Ecto neural progenitor cell (in vitro differentiated cells): ENCODE measurements around the gene SLC4A7.
A peak's percentile ranks its signal among the peaks of the same experiment; 100 is the strongest.
"Not testable (repeated sequence)": the region's sequence is repeated elsewhere in the genome, so short reads cannot be mapped to it uniquely, and the experiment has no call there.

Experiments
- DNase-seq: peaks from one replicate; pipeline ENCODE4 v3.0.0-alpha.2; 2018; ENCODE audit warnings: low spot score

SLC4A7 gene

GRCh38 chr3:27487383-27487782 lies 3.2 kb upstream of the SLC4A7 start:
- no peak for DNase-seq

DNA sequence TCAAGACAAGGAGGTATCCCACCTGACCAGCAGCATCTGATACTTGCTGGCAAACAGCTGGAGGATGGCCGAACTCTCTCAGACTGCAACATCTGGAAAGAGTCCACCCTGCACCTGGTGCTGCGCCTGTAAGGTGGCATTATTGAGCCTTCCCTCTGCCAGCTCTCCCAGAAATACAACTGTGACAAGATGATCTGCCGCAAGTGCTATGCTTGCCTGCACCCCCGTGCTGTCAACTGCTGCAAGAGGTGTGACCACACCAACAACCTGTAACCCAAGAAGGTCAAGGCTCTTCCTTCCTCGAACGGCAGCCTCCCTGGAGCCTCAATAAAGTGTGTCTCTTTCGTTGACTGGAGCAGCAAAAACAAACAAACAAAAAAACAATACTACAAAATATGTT lies 2.2 kb upstream of the SLC4A7 start:
- DNase-seq = no peak

DNA sequence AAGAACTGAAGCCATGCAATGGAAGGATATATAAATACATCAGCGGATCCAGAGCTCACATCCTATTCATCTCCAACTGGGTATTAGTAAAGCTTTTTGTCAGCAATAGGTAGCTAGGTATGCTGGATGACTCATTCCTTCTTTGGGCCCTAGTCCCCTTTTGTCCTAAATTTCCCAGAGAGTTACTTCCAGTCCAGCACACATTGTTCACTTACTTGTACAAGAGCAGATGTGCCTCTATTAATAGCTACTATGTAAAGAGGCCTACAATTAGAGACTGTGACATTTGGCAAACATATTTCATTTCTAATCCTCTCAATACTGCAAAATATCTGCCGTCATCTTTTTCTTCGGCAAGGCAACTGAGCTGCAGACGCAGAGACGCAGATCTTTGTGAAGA lies 1.7 kb upstream of the SLC4A7 start:
- DNase-seq = no peak

DNA sequence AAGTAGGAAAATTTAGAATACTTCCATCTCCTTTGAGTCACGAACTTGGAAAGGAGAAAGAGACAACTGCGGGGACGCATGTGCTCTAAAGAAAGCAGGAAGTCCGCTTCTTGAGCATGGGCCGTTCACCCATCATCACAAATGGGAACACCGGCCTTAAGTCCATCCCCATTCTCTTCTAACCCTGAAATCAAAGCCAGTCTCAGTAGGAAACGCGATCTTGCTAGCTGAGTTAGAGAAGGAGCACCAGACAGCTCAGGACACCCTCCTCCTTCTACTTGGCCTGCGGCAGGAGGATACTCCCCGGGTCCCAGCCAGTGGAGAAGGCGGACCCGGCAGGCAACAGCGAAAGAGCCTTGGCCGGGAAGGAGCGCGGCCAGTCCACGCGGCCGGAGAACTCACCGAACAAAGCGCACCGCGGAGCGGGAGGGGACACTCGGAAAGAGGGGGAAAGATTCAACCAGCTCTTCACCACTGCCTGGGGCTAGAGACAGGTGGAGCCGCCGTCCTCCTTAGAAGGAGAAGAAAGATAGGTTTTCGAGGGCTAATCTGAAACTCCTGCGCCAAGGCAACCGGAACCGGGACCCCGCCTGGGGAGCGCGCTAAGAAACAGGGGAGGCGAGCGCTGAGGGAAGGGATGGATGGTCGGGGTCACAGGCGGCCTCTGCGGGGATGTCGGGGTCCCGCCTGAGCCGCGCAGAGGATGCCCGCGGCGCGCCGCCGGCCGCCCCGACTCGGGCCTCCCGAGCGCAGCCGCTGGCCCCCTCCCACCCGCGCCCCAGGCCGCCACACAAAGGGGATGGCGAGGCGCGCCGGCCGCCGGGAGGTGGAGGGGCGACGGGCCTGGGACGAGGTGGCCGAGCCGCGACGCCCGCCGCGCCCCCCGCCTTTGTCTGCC lies 818 bp downstream of the SLC4A7 start:
- DNase-seq = peak; percentile 74

DNA sequence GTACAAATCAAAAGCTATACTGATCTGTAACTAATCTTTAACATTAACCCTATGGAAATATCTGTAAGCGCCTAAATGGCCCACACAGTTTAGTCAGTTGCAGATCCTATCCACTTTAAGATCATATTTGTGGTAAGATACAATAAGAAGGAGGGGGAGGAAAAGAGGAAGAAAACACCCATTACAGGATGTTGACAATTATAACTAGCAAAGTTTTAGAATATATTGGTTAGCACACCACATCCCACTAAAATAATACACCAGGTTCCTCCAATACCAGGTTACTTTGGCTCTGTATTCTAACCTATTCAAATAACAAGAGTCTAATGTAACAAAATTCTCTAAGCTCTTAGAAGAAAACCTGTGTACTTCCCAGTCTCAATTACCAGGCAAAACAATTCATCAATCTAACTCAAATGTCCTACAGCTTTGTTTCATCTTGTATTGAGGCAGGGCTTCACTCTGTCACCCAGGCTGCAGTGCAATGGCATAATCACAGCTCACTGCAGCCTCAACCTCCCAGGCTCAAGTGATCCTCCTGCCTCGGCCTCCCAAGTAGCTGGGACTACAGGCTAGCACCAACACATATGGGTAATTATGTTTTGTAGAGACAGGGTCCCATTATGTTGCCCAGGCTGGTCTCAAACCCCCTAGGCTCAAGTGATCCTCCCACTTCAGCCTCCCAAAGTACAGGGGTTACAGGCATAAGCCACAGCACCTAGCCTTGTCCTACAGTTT lies 4.2 kb downstream of the SLC4A7 start:
- DNase-seq = no peak

- no peak for DNase-seq
Measured at GRCh38 chr3:27471923-27472550, 12.1 kb downstream of the SLC4A7 start.

GRCh38 chr3:27468283-27468886 lies 15.8 kb downstream of the SLC4A7 start:
- no peak for DNase-seq

GRCh38 chr3:27467545-27467944 lies 16.6 kb downstream of the SLC4A7 start:
- no peak for DNase-seq

DNA sequence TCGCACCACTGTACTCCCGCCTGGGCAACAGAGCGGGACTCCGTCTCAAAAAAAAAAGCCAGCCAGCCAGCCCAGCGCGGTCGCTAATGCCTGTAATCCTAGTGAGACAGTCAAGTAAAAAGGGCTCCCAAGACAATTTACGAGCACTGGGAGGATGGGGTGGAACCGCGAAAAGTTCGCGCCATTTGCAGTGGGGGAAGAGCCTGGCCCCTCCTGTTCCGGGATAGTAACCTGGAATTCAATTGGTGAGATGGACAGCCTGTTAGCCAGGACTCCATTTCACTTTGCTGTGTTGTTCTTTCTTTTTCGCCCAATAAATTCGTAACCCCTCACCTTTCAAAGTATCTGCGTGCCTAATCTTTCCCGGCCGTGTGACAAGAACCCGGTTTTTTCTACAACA lies 19.5 kb downstream of the SLC4A7 start:
- no peak for DNase-seq

GRCh38 chr3:27462228-27462627 lies 22.0 kb downstream of the SLC4A7 start:
- DNase-seq = no peak

DNA sequence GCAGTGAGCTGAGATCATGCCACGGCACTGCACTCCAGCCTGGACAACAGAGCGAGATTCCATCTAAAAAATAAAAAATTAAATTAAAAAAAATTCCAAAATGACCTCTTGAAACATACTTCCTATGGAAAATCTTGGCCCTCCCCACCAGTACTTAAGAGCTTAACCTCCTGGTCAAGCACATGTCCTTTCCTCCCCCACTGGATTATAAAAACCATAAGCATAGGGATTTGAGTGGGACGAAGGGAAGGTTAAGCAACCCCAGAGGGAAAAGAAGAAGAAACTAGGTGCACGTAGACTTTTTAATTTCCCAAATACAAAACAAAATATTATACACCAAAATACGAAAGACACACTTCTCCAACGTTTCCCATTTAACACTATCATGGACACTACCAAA lies 25.3 kb downstream of the SLC4A7 start:
- DNase-seq = no peak

GRCh38 chr3:27456554-27456953 lies 27.6 kb downstream of the SLC4A7 start:
- DNase-seq = no peak

DNA sequence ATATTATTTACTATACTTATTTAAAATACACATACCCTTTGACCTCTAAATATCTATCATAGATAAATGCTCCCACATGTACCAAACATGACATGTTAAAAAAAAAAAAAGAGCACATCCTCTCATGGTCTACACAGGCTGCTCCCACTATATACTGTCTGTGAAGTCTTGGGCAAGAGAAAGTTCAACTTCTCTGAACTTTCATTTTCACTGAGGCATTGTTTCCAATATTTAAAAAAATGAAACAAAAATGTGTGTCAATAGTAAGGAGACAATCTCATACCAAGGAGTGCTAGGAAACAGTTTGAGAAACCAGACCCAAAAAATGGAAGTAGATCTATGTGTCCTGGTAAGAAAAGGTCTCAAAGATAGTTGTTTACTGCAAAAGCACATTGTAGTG lies 29.3 kb downstream of the SLC4A7 start:
- DNase-seq = no peak

DNA sequence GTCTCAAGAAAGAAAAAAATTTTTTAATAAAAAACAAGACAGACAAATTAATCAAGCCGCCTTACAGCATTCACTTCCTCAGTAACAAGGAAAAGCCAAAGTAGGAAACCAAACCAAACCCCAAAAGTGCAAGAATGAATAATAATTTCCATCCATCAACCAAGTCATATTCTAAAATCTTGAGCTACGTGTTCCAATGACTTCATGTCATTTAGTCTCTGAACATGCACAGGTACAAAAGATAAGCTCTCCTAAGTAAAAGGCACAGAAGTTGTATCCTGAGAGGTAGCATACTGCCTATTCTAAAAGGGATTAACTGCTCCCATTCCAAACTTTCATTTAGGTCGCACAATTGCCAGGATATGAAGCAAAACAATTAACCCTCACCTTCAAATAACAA lies 29.7 kb downstream of the SLC4A7 start:
- DNase-seq = no peak

- DNase-seq = no peak
Measured at GRCh38 chr3:27452368-27453090, 31.7 kb downstream of the SLC4A7 start.

- no peak for DNase-seq
Measured at GRCh38 chr3:27451842-27452241, 32.3 kb downstream of the SLC4A7 start.

DNA sequence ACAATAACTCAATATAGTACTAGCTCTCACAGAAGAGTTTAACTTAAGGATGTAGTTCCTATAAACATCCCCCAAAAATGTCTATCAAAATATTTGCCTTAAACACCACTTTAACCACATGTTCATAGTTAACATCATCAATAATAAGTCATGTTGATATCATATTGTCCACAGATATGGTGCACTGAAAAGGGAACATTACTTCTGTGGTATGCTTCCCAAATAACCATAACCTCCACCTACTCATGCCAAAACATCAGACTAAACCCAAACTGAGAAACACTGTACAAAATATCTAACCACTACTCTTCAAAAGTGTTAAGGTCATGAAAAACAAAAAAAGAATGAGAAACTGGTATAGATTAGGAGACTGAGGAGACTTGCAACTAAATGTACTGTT lies 32.9 kb downstream of the SLC4A7 start:
- no peak for DNase-seq

- DNase-seq = no peak
Measured at GRCh38 chr3:27449530-27450150, 34.5 kb downstream of the SLC4A7 start.

DNA sequence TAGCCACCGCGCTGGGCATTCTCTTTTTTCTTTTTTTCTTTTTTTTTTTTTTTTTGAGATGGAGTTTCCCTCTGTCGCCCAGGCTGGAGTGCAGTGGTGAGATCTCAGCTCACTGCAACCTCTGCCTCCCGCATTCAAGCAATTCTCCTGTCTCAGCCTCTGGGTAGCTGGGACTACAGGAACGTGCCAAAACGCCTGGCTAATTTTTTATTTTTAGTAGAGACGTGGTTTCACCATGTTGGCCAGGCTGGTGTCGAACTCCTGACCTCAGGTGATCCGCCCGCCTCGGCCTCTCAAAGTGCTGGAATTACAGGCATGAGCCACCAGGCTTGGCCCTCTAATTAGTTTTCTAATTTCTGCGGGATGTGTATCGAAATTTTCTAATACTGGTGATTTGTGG lies 41.2 kb downstream of the SLC4A7 start:
- not testable (repeated sequence) for DNase-seq

GRCh38 chr3:27438352-27438751 lies 45.8 kb downstream of the SLC4A7 start:
- not testable (repeated sequence) for DNase-seq

- DNase-seq = no peak
Measured at GRCh38 chr3:27431116-27431515, 53.1 kb downstream of the SLC4A7 start.
